Aorta (tissue), 5 donors: ENCODE data around the gene APOL4. TPM values are rescaled to one million over a fixed set of nuclear protein-coding genes. Genes with fewer than 3 reads are reported as not detected.
"Not testable (repeated sequence)": the region's sequence is repeated elsewhere in the genome, so short reads cannot be mapped to it uniquely, and the experiment has no call there.

Experiments used
- ATAC-seq: fragments of 200-7000 bp; cut with Tn5 transposase; one replicate; pipeline ENCODE4 v1.9.1; 2022; ENCODE audit warnings: moderate library complexity; ENCODE audit not compliant: low FRiP score
- DNase-seq, 2 donors: peaks; one replicate each; pipeline ENCODE4 v3.0.0-alpha.2; 2020
- H3K27ac ChIP-seq, 2 donors: one replicate each; pipeline ENCODE4 v1.5.1; 2013; ENCODE audit warnings: low read length in 2 of 2, mild to moderate bottlenecking in 2 of 2, moderate library complexity in 2 of 2, control low read depth in 1 of 2, inconsistent platforms in 1 of 2, low read depth in 1 of 2
- H3K27me3 ChIP-seq, 2 donors: one replicate each; pipeline ENCODE4 v1.6.1; 2013; ENCODE audit warnings: control low read depth in 1 of 2, low read length in 1 of 2, mild to moderate bottlenecking in 1 of 2, moderate library complexity in 1 of 2; ENCODE audit not compliant: insufficient read depth in 2 of 2, control insufficient read depth in 1 of 2
- H3K36me3 ChIP-seq, 2 donors: one replicate each; pipeline ENCODE4 v1.6.1; 2013; ENCODE audit warnings: control low read depth in 1 of 2, low read length in 1 of 2, mild to moderate bottlenecking in 1 of 2; ENCODE audit not compliant: insufficient read depth in 2 of 2, control insufficient read depth in 1 of 2
- H3K4me1 ChIP-seq, 2 donors: one replicate each; pipeline ENCODE4 v1.6.1; 2013; ENCODE audit warnings: low read length in 2 of 2, control low read depth in 1 of 2, mild to moderate bottlenecking in 1 of 2, moderate library complexity in 1 of 2; ENCODE audit not compliant: insufficient read depth in 2 of 2, control insufficient read depth in 1 of 2
- H3K4me3 ChIP-seq, 2 donors: one replicate each; pipeline ENCODE4 v1.5.1; 2013; ENCODE audit warnings: low read length in 2 of 2, control low read depth in 1 of 2, mild to moderate bottlenecking in 1 of 2
- H3K9me3 ChIP-seq: one replicate; pipeline ENCODE4 v1.6.1; 2013; ENCODE audit warnings: mild to moderate bottlenecking, low read length; ENCODE audit not compliant: control insufficient read depth
- WGBS, 2 donors: extraction: QIAGEN DNeasy Blood & Tissue Kit; methylation state at CpG; one replicate each; pipeline ENCODE4 v1.1.7; 2013; 5-methylcytosine and 5-hydroxymethylcytosine counted together
- intact Hi-C, 2 donors: fragments of 100-400 bp; cut with DNase I; formaldehyde crosslinking; loops; one replicate each; pipeline versions ENCODE4 v1.14.2 to v1.15.0; 2022
- polyA plus RNA-seq, 2 donors: library from polyadenylated mRNA; stranded (reverse); fragments of 200-250 nt; gene quantifications; one replicate each; pipeline ENCODE4 v1.2.3, GENCODE V29; 2013
- total RNA-seq, 2 donors: library from RNA; stranded (reverse); fragmentation: NEBNext Ultra II Directional; extraction: Animal tissue kit (Norgen Biotek cat#: 25700); gene quantifications; one replicate each; pipeline ENCODE4 v1.2.1, GENCODE V29; 2021
- donor health status: healthy with polysubstance abuse.
- donor health status: Bipolar disorder and iron deficiency.
- donor health status: DM: no; HTN: no; CAD: no.
- donor health status: DM: no; HTN: no; CAD: no.
- donor health status: DM: yes; HTN: yes; CAD: no.

Gene APOL4
- total and polyA plus RNA-seq, 4 donors: 0.82 to 10.5 (median 4.4) TPM

GRCh38 chr22:36161793-36162126 lies 39.8 kb downstream of the APOL4 start:
- H3K36me3 ChIP-seq, H3K4me3 ChIP-seq, H3K27ac ChIP-seq, DNase-seq, intact Hi-C loops, H3K27me3 ChIP-seq, H3K9me3 ChIP-seq, ATAC-seq, H3K4me1 ChIP-seq: not testable (repeated sequence)
- 66 to 84% methylated on average over 5 of the region's 5 CpGs for WGBS, 2 donors

DNA sequence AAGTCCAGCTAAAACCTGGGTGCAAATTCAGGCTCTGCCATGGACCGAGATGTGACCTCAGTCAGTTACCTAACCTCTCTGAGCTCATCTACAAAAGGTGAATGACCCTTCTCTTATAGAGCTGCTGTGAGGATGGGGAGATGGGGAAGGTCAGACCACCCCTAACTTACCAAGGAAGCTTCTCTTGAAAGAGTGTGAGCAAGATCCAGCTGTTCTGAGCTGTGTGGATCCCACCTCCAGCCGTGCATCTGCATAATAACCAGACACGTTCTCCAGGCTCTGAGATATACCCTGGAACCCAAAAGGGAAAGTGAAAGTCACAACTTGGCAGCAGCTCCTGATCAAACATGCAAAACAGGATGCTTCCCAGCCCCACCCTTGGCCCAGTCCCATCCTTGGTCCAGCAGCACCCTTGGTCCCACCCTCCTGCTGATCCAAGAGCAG lies 41.1 kb downstream of the APOL4 start, which contains the start of gene APOL3:
TSS of gene APOL3 (minus strand) at position 257 of the 444 bp plus-strand sequence. CDS start 11,700 bp downstream, outside the sequence.
- intact Hi-C loops: no loop called here
- peak in 1 of 2 donors; percentile 87 for DNase-seq
- Histone ChIP-seq H3K27ac (peak within 1 kb of the TSS in 1 of 2 donors; percentile 0), H3K9me3 (no peaks in the 10 kb centered on the region), H3K36me3 (no peaks in the 10 kb centered on the region), H3K4me3 (no peak within 1 kb of the TSS), H3K27me3 (no peaks in the 10 kb centered on the region), H3K4me1 (no peaks in the 10 kb centered on the region)
- peak; percentile 54 for ATAC-seq
- WGBS, 2 donors: 37 to 42% methylated on average over 3 of the region's 3 CpGs

GRCh38 chr22:36156515-36157419 lies 44.8 kb downstream of the APOL4 start:
- WGBS, 2 donors: 9 to 11% methylated on average over 15 of the region's 15 CpGs
- H3K27me3 ChIP-seq: no peaks in the 10 kb centered on the region
- intact Hi-C loops: no loop called here
- H3K36me3 ChIP-seq: no peaks in the 10 kb centered on the region
- H3K4me1 ChIP-seq: no peaks in the 10 kb centered on the region
- H3K9me3 ChIP-seq: no peaks in the 10 kb centered on the region
- DNase-seq (peak; percentile 93 to 94), ATAC-seq (peak; percentile 88)
- H3K4me3 ChIP-seq: peak overlapping the region; percentile 6 to 12
- H3K27ac ChIP-seq: peak overlapping the region; percentile 38

- ATAC-seq (no peak), DNase-seq (no peak)
- Histone ChIP-seq H3K4me3 (no peak overlapping the region), H3K9me3 (no peaks in the 10 kb centered on the region), H3K36me3 (no peaks in the 10 kb centered on the region), H3K27ac (peak overlapping the region; percentile 38), H3K4me1 (no peaks in the 10 kb centered on the region), H3K27me3 (no peaks in the 10 kb centered on the region)
- intact Hi-C loops: no loop called here
- 76% methylated on average over 8 of the region's 8 CpGs for WGBS, 2 donors
Observed at GRCh38 chr22:36156119-36156514, 45.5 kb downstream of the APOL4 start.

- Histone ChIP-seq H3K27me3 (no peaks in the 10 kb centered on the region), H3K9me3 (no peaks in the 10 kb centered on the region), H3K36me3 (no peaks in the 10 kb centered on the region), H3K4me1 (no peaks in the 10 kb centered on the region), H3K4me3 (no peak overlapping the region), H3K27ac (peak overlapping the region in 1 of 2 donors; percentile 53)
- WGBS, 2 donors: 44 to 47% methylated on average over 7 of the region's 7 CpGs
- ATAC-seq: peak; percentile 77
- DNase-seq: peak; percentile 65 to 82
- intact Hi-C loops: no loop called here
Observed at GRCh38 chr22:36155702-36156101, 45.9 kb downstream of the APOL4 start.

DNA sequence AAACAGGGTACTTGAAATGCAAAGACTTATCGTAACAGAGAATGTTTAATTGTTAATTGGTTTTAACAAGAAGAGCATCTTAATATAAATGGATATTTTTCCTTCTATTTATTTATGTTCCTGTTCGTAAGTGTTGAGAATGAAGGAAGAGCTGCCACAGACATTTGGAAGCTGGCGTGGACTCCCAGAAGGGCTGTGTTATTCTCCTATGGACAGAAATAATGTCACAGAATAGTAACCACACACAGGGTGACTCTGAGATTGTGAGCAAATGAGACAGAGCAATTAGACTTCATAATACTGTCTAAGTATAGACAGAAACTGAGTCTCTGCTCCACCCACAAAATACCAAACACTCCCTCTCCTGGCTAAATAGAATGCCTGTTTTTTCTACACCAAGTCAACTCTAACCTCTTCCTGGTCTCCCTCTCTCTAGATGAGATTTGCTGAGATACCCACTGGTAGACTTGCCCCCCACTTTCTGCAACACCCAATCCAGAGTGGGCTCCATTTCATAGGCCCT lies 47.1 kb downstream of the APOL4 start:
- ATAC-seq (no peak), DNase-seq (no peak)
- H3K27me3 ChIP-seq: no peaks in the 10 kb centered on the region
- H3K27ac ChIP-seq: no peak overlapping the region
- no peaks in the 10 kb centered on the region for H3K9me3 ChIP-seq
- 92 to 93% methylated on average over 3 of the region's 3 CpGs for WGBS, 2 donors
- no peaks in the 10 kb centered on the region for H3K4me1 ChIP-seq
- H3K36me3 ChIP-seq: no peaks in the 10 kb centered on the region
- no peak overlapping the region for H3K4me3 ChIP-seq
- intact Hi-C loops: loop anchor here in 1 of 2 donors (5.0 kb wide), 1 partner anchor 83 kb away; the partner anchor contains the start of gene APOL2

- no peaks in the 10 kb centered on the region for H3K9me3 ChIP-seq
- H3K27me3 ChIP-seq: no peaks in the 10 kb centered on the region
- DNase-seq (no peak), ATAC-seq (no peak)
- H3K4me1 ChIP-seq: no peaks in the 10 kb centered on the region
- H3K27ac ChIP-seq: no peak overlapping the region
- WGBS, 2 donors: 87 to 88% methylated on average over 12 of the region's 12 CpGs
- intact Hi-C loops: loop anchor here in 1 of 2 donors (5.0 kb wide), 1 partner anchor 84 kb away; the partner anchor contains the start of gene APOL2
- no peak overlapping the region for H3K4me3 ChIP-seq
- no peaks in the 10 kb centered on the region for H3K36me3 ChIP-seq
Observed at GRCh38 chr22:36153501-36154422, 47.8 kb downstream of the APOL4 start.

GRCh38 chr22:36152821-36153220 lies 48.8 kb downstream of the APOL4 start:
- not testable (repeated sequence) for H3K9me3 ChIP-seq, ATAC-seq, DNase-seq, H3K27me3 ChIP-seq, H3K4me3 ChIP-seq, H3K27ac ChIP-seq, H3K36me3 ChIP-seq, H3K4me1 ChIP-seq
- 94 to 95% methylated on average over 4 of the region's 4 CpGs for WGBS, 2 donors
- intact Hi-C loops: loop anchor here in 1 of 2 donors (5.0 kb wide), 1 partner anchor 84 kb away; the partner anchor contains the start of gene APOL2
